GM18508 (cell line): ENCODE measurements around the gene TTC7B.

Source experiments
- ATAC-seq: cut with Tn5 transposase; IDR thresholded peaks from one replicate; pipeline ENCODE4 v1.9.1; 2021; ENCODE audit warnings: moderate number of reproducible peaks; ENCODE audit not compliant: insufficient read depth, unreplicated experiment

The TTC7B gene

GRCh38 chr14:90587252-90587910 lies 228.8 kb downstream of the TTC7B start:
- no peak for ATAC-seq

- no peak for ATAC-seq
These were observed 231.1 kb downstream of the TTC7B start for GRCh38 chr14:90585106-90585505.

GRCh38 chr14:90583916-90584605 lies 232.2 kb downstream of the TTC7B start:
- ATAC-seq: no peak

GRCh38 chr14:90583427-90583826 lies 232.8 kb downstream of the TTC7B start:
- no peak for ATAC-seq

DNA sequence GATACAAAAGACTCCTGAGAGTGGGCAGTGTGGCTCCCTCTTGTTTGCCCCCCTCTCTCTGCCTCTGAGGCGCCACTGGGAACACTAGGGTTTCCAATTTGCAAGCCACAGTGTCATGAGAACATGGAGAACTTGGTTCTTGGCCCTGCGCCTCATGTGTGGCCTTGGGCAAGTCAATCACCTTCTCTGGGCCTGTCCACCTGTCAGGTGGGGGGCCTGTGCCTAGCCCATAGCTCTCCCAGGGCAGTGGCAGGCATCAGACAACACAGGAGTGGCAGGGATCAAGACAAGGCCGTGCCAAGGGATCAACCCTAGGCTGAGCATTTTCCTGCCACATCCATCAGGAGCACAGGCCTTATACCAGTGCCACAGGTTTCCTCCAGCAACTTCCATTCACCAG lies 234.1 kb downstream of the TTC7B start:
- no peak for ATAC-seq

DNA sequence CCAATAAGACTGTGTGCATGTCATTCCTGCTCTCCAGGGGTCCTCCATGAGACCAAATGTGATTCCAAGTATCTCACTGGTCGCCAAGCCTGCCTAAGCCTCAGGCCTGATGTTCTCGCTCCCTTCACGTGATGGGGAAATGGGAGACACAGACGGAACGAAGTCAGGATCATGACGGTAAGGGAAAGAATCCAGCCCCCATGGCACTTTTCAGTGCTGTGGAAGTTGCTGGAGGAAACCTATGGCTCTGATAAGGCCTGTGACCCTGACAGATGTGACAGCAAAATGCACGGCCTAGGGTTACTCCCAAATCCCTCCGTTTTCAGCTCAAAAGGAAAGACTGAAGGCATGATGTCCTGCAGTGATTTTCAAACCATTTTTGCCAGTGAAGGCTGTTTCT lies 234.5 kb downstream of the TTC7B start:
- no peak for ATAC-seq

DNA sequence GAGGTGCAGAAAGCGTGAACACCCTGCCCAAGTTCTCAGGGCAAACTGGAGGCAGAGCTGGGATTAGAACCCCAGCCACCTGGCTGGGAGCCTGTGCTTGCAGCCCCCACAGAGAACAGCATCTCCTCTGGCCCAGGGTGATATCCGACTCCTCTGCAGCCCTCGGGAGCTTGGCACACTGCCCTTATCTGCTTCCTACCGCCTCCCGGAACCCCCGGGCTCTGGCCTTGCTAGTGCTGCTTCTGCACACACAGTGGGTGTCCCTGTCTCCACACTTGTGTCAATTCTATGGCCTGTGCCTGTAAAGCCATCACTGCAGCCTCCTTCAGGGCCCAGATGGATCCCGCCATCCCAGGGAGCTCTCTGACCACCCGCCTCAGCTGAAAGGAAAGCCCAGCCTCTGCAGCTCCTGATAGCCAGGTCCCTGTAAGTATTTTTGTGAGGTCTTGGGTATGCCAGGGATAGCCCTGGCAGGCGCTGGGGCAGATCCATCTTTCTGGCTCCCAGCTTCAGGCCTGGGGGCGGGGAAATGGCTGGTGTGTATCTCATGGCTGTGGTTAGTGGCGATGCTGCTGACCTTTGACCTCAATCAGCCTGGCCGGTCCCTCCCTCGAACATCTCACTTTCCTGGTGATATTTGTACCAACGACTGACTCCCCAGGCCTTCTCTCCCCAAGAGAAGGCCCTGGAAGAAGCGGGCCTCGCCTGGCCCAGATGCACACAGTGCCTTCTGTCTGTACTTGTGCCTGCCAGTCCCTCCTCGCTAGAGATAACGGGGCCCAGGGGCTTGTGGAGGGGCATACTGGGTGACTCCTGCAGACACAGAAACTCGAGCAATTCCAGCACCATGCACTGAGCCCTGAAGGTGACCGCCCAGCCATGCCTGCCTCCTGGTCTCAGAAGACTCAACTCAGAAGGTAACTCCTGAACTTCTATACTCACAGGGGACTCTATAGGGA lies 235.6 kb downstream of the TTC7B start:
- no peak for ATAC-seq

GRCh38 chr14:90579816-90580215 lies 236.4 kb downstream of the TTC7B start:
- ATAC-seq: no peak

DNA sequence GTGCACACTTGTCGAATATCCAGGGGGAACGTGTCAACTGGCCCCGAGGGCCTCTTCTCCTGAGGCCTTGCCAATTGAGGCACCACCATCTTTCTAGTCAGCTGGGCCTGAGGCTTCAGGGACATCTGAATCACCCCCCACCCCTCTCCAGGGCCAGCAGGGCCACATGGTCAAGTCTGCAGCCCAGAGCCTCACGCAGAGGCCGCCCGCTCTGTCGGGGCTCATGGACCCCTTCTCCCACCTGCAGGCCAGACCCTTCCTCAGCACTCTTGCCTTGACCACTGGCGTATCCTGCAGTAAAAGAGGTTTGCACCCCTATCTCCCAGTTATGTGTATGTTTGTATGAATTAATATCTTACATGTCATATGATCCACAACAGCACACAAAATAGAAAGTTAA lies 237.1 kb downstream of the TTC7B start:
- no peak for ATAC-seq

DNA sequence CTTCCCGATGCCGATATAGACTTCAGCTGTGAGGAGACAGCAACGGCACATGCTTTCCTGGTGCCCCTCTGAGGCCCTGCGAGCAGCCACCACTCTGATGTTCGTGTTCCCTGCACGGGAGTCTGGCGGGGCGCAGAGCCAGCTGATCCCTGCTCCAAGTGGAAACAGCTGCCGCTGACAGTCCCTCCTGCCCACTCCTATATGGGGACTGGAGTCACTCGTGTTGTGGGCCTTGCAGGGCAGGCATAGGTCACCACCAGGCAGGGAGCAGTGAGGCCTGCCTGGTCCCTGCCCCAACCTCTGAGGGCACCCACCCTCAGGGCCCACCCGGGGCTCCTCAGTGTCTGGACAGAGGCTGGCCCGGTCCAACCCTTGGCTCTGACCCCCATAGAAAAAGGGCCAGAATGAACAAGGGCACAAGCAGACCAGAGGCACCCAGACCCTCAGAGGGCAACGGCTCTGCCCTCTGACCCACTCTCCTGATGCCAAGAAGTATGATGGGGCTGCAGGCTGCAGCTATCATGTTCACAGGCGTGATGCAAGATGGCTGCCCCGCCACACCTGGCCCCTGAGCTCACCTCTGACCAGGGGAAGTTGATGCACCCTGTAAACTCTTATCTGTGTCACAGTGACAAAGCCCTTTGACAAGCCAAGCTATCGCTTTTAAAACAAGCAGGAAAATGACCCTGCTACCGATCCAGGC lies 237.8 kb downstream of the TTC7B start:
- no peak for ATAC-seq

DNA sequence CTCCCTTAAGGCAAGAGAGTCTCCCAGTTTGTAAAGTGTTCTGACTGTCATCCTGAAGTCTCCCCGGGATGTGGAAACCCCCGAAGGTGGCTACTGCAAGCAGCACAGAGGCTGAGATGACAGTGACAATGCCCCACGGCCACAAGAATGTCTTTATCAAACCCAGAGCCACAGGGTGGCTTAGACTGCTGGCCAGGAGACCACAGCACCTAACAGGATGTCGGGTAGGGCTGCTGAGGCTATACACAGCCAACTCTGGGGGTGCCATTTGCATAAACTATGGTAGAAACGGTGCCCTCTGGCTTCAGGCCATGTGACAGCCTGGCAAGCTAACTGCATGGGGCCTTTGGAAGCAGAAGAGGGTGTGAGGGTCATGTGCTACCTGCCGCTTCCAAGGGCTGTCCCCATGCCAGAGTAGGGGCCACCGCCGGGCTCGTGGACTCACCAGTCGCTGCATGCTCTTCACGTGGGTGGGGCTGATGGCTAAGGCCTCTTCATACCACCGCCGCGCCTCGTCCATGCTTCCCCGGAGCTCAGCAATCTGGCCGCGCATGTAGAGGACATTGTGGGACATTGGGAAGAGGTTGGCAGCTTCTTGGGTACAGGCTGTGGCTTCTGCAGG lies 238.5 kb downstream of the TTC7B start:
- ATAC-seq: no peak

GRCh38 chr14:90576981-90577660 lies 239.1 kb downstream of the TTC7B start:
- no peak for ATAC-seq

- ATAC-seq: no peak
These were observed 239.6 kb downstream of the TTC7B start for GRCh38 chr14:90576581-90576980.

DNA sequence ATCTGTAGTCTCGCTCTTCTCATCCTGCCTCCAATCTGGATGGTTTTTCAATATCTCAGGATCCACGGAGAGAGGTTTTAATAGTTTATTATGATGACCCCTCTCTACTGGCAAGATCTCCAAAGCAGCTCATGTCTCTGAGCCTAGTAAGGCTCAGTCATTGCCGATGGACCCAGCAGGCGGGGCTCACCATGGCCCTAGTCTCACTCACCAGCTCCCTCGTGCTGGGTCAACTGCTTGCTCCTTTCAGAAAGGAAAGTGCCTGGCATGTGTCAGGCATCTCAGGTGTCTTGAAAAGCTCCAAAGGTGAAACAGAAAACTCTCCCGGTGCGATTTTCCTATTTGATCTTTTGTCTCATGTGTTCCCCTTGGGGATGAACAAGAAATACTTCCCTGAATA lies 240.4 kb downstream of the TTC7B start:
- no peak for ATAC-seq

DNA sequence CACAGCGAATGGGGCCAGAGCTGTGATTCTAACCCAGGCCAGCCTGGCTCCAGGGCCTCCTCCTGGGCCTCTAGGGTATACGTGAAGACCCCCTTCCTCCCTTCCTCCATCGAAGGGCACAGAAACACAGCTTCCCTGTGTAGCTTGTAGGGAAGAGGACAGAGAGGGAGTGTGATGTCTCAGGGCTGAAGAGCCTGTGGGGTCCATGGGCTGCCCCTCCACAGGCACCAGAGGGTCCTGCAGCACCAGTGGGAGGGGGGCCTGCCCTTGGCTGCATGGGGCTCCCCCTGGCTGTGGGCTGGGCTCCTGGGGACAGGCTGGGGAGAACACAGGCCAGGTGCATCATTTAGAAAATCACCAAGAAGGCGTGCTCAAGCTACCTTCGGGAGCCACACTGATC lies 240.9 kb downstream of the TTC7B start:
- ATAC-seq: no peak

- ATAC-seq: no peak
These were observed 241.8 kb downstream of the TTC7B start for GRCh38 chr14:90574188-90575131.

- no peak for ATAC-seq
These were observed 242.7 kb downstream of the TTC7B start for GRCh38 chr14:90573385-90574105.
